ENCODE results near the gene PEX26. TPM values are rescaled to one million over a fixed set of nuclear protein-coding genes. Genes with fewer than 3 reads are reported as not detected.
A peak's percentile ranks its signal among the peaks of the same experiment; 100 is the strongest.
"Not testable (repeated sequence)": the region's sequence is repeated elsewhere in the genome, so short reads cannot be mapped to it uniquely, and the experiment has no call there.

The PEX26 gene
- total RNA-seq, 1 experiment from 2014 or later = 14.6 TPM

- DNase-seq (ENCODE audit: low read depth) = peak; percentile 49
Observed at GRCh38 chr22:18056807-18057474, 20.8 kb upstream of the PEX26 start.

- DNase-seq (ENCODE audit: low read depth) = peak; percentile 99
Observed at GRCh38 chr22:18057568-18058209, 20.1 kb upstream of the PEX26 start.

- DNase-seq (ENCODE audit: low read depth) = no peak
Observed at GRCh38 chr22:18058371-18059093, 19.3 kb upstream of the PEX26 start.

- DNase-seq (ENCODE audit: low read depth) = no peak
Observed at GRCh38 chr22:18059094-18059417, 18.7 kb upstream of the PEX26 start.

GRCh38 chr22:18059473-18059872, 18.3 kb upstream of the PEX26 start:
- DNase-seq (ENCODE audit: low read depth) = no peak

- DNase-seq (ENCODE audit: low read depth) = no peak
Observed at GRCh38 chr22:18059991-18060390, 17.8 kb upstream of the PEX26 start.

GRCh38 chr22:18060646-18061620, 16.9 kb upstream of the PEX26 start:
- peak; percentile 88 for DNase-seq (ENCODE audit: low read depth)

- DNase-seq (ENCODE audit: low read depth) = peak; percentile 65
Observed at GRCh38 chr22:18062421-18062820, 15.4 kb upstream of the PEX26 start.

GRCh38 chr22:18063306-18063705, 14.5 kb upstream of the PEX26 start:
- peak; percentile 98 for DNase-seq (ENCODE audit: low read depth)

GRCh38 chr22:18063715-18064114, 14.1 kb upstream of the PEX26 start:
- DNase-seq (ENCODE audit: low read depth) = not testable (repeated sequence)

- no peak for DNase-seq (ENCODE audit: low read depth)
Observed at GRCh38 chr22:18064636-18065035, 13.2 kb upstream of the PEX26 start.

- DNase-seq (ENCODE audit: low read depth) = peak; percentile 46
Observed at GRCh38 chr22:18065256-18065655, 12.5 kb upstream of the PEX26 start.

GRCh38 chr22:18066181-18066859, 11.5 kb upstream of the PEX26 start:
- DNase-seq (ENCODE audit: low read depth) = no peak

- DNase-seq (ENCODE audit: low read depth) = no peak
Observed at GRCh38 chr22:18067121-18067520, 10.7 kb upstream of the PEX26 start.

GRCh38 chr22:18067548-18068341, 10.0 kb upstream of the PEX26 start:
- no peak for DNase-seq (ENCODE audit: low read depth)

- DNase-seq (ENCODE audit: low read depth) = peak; percentile 48
Observed at GRCh38 chr22:18068381-18068988, 9.3 kb upstream of the PEX26 start.

GRCh38 chr22:18069041-18069440, 8.7 kb upstream of the PEX26 start:
- DNase-seq (ENCODE audit: low read depth) = no peak

GRCh38 chr22:18070041-18070440, 7.7 kb upstream of the PEX26 start:
- no peak for DNase-seq (ENCODE audit: low read depth)

- DNase-seq (ENCODE audit: low read depth) = no peak
Observed at GRCh38 chr22:18070556-18071306, 7.1 kb upstream of the PEX26 start.
